IPS-20b (cell line): ENCODE results near the gene SLFN13.
"Not testable (repeated sequence)": the region's sequence is repeated elsewhere in the genome, so short reads cannot be mapped to it uniquely, and the experiment has no call there.

Experiments used
- H3K27ac ChIP-seq: one replicate; pipeline ENCODE4 v1.5.1; 2013; ENCODE audit warnings: low read length
- H3K27me3 ChIP-seq: 2 replicates; pipeline ENCODE4 v1.6.1; 2013; ENCODE audit warnings: mild to moderate bottlenecking, low read length, inconsistent platforms; ENCODE audit not compliant: insufficient read depth
- H3K36me3 ChIP-seq: 2 replicates; pipeline ENCODE4 v1.6.1; 2013; ENCODE audit warnings: low read depth, mild to moderate bottlenecking, inconsistent platforms, low read length, moderate library complexity; ENCODE audit not compliant: insufficient read depth
- H3K4me1 ChIP-seq: 2 replicates; pipeline ENCODE4 v1.6.1; 2013; ENCODE audit warnings: mild to moderate bottlenecking, control low read depth, inconsistent platforms, low read length, moderate library complexity; ENCODE audit not compliant: insufficient read depth
- H3K4me3 ChIP-seq: 2 replicates; pipeline ENCODE4 v1.5.1; 2013; ENCODE audit warnings: mild to moderate bottlenecking, low read length, inconsistent platforms
- H3K9ac ChIP-seq: 2 replicates; pipeline ENCODE4 v1.6.1; 2013; ENCODE audit warnings: low read depth, mild to moderate bottlenecking, inconsistent platforms, low read length, moderate library complexity
- H3K9me3 ChIP-seq: 2 replicates; pipeline ENCODE4 v1.6.1; 2013; ENCODE audit warnings: mild to moderate bottlenecking, low read depth, low read length, inconsistent platforms; ENCODE audit not compliant: insufficient read depth

Gene SLFN13

DNA sequence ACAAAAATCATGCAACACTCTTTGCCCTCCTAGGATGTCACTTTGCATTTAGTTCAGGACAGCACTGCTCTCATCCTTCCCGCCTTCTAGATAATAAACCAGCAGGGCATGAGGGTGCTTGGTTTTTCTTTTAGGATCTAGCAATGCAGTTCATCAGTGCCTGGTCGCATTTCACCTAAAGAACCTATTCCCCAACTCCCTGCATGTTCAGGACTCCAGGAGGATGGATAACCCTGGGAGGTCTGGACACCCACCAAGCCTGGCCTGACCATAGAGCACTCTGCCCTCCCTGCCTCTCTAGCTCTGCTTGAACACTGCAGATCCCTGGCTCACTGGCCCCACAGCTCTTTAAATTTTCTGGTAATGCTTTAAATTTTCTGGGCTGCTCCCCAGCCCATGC lies 18.9 kb downstream of the SLFN13 start:
- Histone ChIP-seq H3K27me3 (peaks cover 7% of the 10 kb centered on the region; the same call in 1 of the 2 replicates), H3K27ac (no peak overlapping the region), H3K36me3 (no peaks in the 10 kb centered on the region), H3K9ac (no peak overlapping the region), H3K4me1 (peaks cover 37% of the 10 kb centered on the region; the same call in 1 of the 2 replicates), H3K9me3 (no peaks in the 10 kb centered on the region; the same call in 1 of the 2 replicates), H3K4me3 (no peak overlapping the region)

DNA sequence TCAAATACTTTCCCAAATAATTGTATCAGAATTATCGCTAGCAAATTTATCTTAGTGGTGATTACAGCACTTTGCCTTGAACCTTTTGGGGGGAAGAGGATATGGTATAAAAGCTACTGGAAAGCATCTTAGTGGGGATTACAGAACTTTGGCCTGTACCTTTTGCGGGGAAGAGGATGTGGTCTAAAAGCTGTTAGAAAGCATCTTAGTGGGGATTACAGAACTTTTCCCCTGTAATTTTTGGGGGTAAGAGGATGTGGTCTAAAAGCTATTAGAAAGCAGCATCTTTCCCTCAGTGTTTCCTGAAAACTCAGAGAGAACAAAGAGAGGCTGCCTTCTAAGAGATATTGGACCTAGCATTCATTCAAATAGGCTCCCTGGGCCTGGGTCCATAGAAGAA lies 20.3 kb downstream of the SLFN13 start:
- no peaks in the 10 kb centered on the region for H3K36me3 ChIP-seq
- no peak overlapping the region for H3K27ac ChIP-seq
- peaks cover 35% of the 10 kb centered on the region; the same call in 1 of the 2 replicates for H3K4me1 ChIP-seq
- H3K27me3 ChIP-seq = peaks cover 4% of the 10 kb centered on the region; the same call in 1 of the 2 replicates
- no peak overlapping the region for H3K9ac ChIP-seq
- H3K9me3 ChIP-seq = no peaks in the 10 kb centered on the region; the same call in 1 of the 2 replicates
- no peak overlapping the region for H3K4me3 ChIP-seq

DNA sequence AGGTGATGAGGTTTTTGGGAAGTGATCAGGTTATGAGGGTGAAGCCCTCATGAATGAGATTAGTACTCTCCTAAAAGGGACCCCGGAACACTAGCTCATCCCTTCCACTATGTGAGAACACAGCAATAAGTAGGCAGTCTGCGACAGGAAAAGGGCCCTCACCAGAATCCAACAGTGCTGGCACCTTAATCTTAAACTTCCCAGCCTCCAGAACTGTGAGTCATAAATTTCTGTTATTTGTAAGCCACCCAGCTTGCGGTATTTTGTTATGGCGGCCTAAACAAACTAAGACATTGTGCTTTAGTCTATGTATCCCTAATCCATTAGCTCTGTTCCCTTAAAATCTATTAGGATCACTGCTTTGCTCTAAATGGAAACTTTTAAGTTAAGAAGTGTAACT lies 24.8 kb downstream of the SLFN13 start:
- Histone ChIP-seq H3K4me3 (no peak overlapping the region), H3K27me3 (no peaks in the 10 kb centered on the region), H3K27ac (no peak overlapping the region), H3K9ac (no peak overlapping the region), H3K36me3 (peaks cover 24% of the 10 kb centered on the region), H3K9me3 (no peaks in the 10 kb centered on the region), H3K4me1 (peaks cover 6% of the 10 kb centered on the region; the same call in 1 of the 2 replicates)

DNA sequence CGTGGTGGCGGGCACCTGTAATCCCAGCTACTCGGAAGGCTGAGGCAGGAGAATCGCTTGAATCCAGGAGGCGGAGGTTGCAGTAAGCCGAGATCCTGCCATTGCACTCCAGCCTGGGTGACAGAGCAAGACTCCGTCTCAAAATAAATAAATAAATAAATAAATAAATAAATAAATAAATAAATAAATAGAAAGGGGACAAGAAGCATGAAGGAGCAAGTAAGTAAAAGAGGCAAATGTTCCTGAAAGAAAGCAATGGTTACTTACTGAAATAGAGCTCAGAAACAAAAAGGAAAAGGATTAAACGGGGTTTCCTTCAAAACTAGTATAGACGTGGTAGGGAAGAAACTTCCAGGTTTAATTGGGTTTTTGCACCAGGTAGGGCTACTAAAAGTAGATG lies 27.5 kb downstream of the SLFN13 start:
- not testable (repeated sequence) for H3K27ac ChIP-seq, H3K9ac ChIP-seq, H3K9me3 ChIP-seq, H3K4me1 ChIP-seq, H3K4me3 ChIP-seq, H3K27me3 ChIP-seq
- H3K36me3 ChIP-seq = peaks cover 38% of the 10 kb centered on the region

DNA sequence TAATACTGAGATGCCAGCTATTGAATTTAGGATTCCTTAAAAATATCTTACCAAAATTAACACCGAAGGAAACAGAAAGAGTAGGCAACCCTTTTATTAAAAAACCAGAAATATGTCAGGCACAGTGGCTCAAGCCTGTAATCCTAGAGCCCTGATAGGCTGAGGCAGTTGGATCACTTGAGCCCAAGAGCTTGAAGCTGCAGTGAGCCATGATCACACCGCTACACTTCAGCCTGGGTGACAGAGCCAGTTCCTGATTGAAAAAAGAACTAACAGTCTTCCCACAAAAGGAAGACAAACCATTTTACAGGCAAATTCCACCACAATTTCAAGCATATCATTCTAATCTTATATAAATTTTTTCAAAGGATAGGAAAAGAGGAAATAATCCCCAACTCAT lies 31.9 kb downstream of the SLFN13 start:
- Histone ChIP-seq H3K4me3 (no peak overlapping the region), H3K9ac (no peak overlapping the region), H3K9me3 (peaks cover 10% of the 10 kb centered on the region; the same call in 1 of the 2 replicates), H3K27me3 (no peaks in the 10 kb centered on the region), H3K36me3 (peaks cover 50% of the 10 kb centered on the region), H3K27ac (no peak overlapping the region), H3K4me1 (no peaks in the 10 kb centered on the region)

DNA sequence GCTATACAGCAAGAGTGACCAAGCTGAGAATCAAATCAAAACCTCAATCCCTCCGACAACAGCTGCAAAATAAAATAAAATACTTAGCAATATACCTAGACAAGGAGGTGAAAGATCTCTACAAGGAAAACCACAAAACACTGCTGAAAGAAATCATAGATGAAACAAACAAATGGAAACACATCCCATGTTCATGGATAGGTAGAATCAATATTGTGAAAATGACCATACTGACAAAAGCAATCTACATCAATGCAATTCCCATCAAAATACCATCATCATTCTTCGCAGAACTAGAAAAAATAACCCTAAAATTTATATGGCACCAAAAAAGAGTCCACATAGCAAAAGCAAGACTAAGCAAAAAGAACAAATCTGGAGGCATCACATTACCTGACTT lies 33.9 kb downstream of the SLFN13 start:
- not testable (repeated sequence) for H3K9me3 ChIP-seq, H3K4me3 ChIP-seq, H3K4me1 ChIP-seq, H3K27me3 ChIP-seq, H3K9ac ChIP-seq, H3K27ac ChIP-seq
- H3K36me3 ChIP-seq = peaks cover 66% of the 10 kb centered on the region

DNA sequence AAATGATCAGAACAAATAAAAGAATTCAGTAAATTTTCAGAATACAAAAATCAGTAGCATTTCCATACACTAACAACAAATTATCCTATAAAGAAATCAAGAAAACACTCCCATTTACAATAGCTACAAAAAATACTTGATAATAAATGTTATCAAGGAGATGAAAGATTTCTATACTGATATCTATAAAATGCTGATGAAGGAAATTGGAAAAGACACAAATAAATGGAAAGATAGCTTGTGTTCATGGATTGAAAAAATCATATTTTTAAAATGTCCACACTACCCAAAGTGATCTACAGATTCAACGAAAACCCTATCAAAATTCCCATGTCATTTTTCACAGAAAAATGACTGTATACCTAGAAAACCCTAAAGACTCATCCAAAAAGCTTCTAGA lies 34.3 kb downstream of the SLFN13 start:
- Histone ChIP-seq H3K36me3 (peaks cover 66% of the 10 kb centered on the region), H3K9me3 (peaks cover 10% of the 10 kb centered on the region; the same call in 1 of the 2 replicates), H3K27ac (no peak overlapping the region), H3K9ac (no peak overlapping the region), H3K27me3 (no peaks in the 10 kb centered on the region), H3K4me1 (no peaks in the 10 kb centered on the region), H3K4me3 (no peak overlapping the region)

DNA sequence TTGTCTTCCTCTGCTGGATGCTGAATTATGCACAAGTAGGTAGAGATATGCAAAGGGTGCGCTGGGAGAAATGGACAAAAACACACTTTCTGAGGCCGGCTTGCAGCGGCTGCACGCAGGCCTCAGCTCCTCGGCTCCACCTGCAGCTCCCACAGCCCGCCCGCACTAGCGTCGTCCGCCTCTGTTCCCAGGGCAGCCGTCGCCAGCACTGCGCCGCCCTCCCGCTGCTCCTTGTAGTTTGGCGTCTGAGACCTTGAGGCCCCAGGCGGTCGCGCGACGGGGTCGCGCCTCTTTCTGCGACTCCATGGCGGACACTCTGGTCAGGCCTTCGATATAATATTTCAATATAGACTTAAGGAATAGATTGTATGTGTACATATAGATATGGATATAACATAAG lies 41.0 kb downstream of the SLFN13 start:
- Histone ChIP-seq H3K9me3 (no peaks in the 10 kb centered on the region), H3K36me3 (peaks cover 35% of the 10 kb centered on the region), H3K4me1 (no peaks in the 10 kb centered on the region), H3K4me3 (no peak overlapping the region), H3K9ac (no peak overlapping the region), H3K27me3 (no peaks in the 10 kb centered on the region), H3K27ac (no peak overlapping the region)

DNA sequence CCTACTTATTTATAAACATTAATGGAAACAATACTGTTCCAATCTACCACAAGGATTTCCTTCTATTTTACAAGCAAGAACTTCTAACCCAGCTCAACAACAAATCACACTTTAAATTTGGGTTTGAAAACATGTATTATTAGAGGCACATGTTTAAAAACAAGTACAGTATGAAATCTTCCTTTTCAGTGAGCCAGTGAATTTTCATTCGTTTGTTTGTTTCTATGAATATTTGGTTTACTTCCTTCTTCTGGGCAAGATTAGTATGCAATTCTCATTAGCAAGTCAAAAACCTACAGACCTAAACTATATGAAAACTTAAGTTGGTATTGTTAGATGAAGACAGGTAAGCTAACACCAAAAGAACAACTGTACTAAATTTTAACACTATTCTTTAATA lies 42.0 kb downstream of the SLFN13 start:
- no peak overlapping the region for H3K4me3 ChIP-seq
- no peaks in the 10 kb centered on the region for H3K27me3 ChIP-seq
- no peak overlapping the region for H3K9ac ChIP-seq
- no peak overlapping the region for H3K27ac ChIP-seq
- H3K4me1 ChIP-seq = no peaks in the 10 kb centered on the region
- peaks cover 33% of the 10 kb centered on the region for H3K36me3 ChIP-seq
- H3K9me3 ChIP-seq = no peaks in the 10 kb centered on the region

DNA sequence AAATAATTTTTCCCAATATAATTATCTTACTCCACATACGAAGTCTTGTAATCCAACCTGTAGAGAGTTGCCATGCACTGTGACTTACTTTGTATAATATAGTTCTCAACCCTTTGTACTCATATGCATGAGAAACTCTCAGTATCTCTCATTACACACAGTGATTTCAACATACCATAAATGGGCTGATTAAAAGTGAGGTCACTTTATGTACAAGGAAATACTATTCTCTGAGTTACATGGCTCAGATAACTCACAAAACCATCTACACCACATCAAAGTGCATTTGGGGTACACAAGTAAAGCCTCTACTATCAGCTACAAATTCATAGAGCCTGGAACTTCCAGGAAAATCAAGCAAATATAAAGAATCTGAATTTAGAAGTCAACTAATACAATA lies 44.2 kb downstream of the SLFN13 start:
- Histone ChIP-seq H3K9me3 (no peaks in the 10 kb centered on the region), H3K36me3 (peaks cover 11% of the 10 kb centered on the region; the same call in 1 of the 2 replicates), H3K27me3 (no peaks in the 10 kb centered on the region), H3K4me1 (no peaks in the 10 kb centered on the region), H3K9ac (no peak overlapping the region), H3K27ac (no peak overlapping the region), H3K4me3 (no peak overlapping the region)

DNA sequence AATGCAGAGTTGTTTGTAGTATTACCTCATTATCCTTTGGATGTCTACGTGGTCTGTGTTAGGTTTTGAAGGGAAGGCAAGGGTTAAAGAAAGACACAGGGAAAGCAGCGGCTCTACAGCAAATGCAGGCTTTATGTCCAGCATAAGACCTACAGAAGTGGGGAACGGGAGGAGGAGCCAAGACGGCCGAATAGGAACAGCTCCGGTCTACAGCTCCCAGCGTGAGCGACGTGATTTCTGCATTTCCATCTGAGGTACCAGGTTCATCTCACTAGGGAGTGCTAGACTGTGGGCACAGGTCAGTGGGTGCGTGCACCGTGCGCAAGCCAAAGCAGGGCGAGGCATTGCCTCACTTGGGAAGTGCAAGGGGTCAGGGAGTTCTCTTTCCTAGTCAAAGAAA lies 54.8 kb downstream of the SLFN13 start:
- not testable (repeated sequence) for H3K4me3 ChIP-seq, H3K9me3 ChIP-seq

DNA sequence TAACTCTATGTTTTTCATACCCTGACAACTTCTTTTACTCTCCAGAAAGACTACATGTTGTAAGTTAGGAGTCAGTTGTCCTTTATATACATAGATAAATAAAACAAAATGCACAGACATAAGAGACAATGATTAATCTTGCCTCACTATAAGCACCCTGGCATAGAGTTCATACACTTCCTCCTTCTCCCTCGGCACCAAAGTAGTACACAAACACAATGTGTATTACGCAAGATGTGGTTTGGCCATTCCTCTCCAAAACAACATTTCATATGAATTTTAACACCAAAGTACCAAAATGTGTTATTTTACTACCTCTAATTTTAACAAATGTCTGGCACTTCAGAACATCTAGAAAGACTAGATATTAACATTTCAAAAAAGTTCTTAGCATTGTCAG lies 57.9 kb downstream of the SLFN13 start:
- Histone ChIP-seq H3K9ac (no peak overlapping the region), H3K4me3 (no peak overlapping the region), H3K4me1 (no peaks in the 10 kb centered on the region), H3K27me3 (no peaks in the 10 kb centered on the region), H3K36me3 (no peaks in the 10 kb centered on the region), H3K27ac (no peak overlapping the region), H3K9me3 (peaks cover 11% of the 10 kb centered on the region)

More for the DNA sequence above, 54.8 kb downstream of the SLFN13 start:
- not testable (repeated sequence) for H3K36me3 ChIP-seq, H3K27me3 ChIP-seq, H3K27ac ChIP-seq, H3K9ac ChIP-seq, H3K4me1 ChIP-seq

DNA sequence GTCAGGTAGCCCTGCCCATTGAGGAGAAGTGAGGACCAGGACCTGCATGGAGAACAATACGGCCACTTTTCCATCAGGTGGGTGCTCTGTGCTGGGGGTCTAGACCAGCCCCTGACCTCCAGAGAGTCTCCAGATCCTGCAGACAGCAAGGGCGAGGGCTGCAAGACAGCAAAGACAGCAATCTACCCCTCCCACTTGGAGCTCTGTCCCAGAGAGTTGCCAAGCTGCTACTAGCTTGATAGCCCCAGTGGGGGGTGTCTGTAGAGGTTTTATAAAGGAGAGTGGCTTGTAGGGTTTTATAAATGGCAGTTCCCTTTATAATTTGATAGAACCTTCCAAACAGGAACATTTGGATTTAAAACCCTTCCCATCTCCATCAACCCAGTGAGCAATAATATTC lies 58.4 kb downstream of the SLFN13 start:
- Histone ChIP-seq H3K4me1 (no peaks in the 10 kb centered on the region), H3K9ac (no peak overlapping the region), H3K9me3 (peaks cover 11% of the 10 kb centered on the region), H3K27ac (no peak overlapping the region), H3K4me3 (no peak overlapping the region), H3K27me3 (no peaks in the 10 kb centered on the region), H3K36me3 (no peaks in the 10 kb centered on the region)
